HG03095 (cell line): ENCODE measurements around the gene CPO.

ENCODE experiments used
- ATAC-seq: cut with Tn5 transposase; IDR thresholded peaks from one replicate; pipeline ENCODE4 v1.9.1; 2021; ENCODE audit warnings: moderate library complexity; ENCODE audit not compliant: unreplicated experiment

Gene CPO

GRCh38 chr2:206971805-206972204 lies 32.5 kb downstream of the CPO start:
- no peak for ATAC-seq

- ATAC-seq, result no peak
Measured at GRCh38 chr2:206974551-206974950, 35.2 kb downstream of the CPO start.

- ATAC-seq, result no peak
Measured at GRCh38 chr2:206978746-206979145, 39.4 kb downstream of the CPO start.

GRCh38 chr2:206979365-206979764 lies 40.0 kb downstream of the CPO start:
- ATAC-seq, result no peak

GRCh38 chr2:206979922-206980321 lies 40.6 kb downstream of the CPO start:
- ATAC-seq, result no peak

GRCh38 chr2:206980413-206980812 lies 41.1 kb downstream of the CPO start:
- no peak for ATAC-seq

- ATAC-seq, result no peak
Measured at GRCh38 chr2:206981086-206981674, 41.9 kb downstream of the CPO start.

- no peak for ATAC-seq
Measured at GRCh38 chr2:206981739-206982340, 42.5 kb downstream of the CPO start.

GRCh38 chr2:206982360-206982955 lies 43.1 kb downstream of the CPO start:
- no peak for ATAC-seq

- ATAC-seq, result no peak
Measured at GRCh38 chr2:206983161-206983859, 44.0 kb downstream of the CPO start.

GRCh38 chr2:206984206-206984605 lies 44.9 kb downstream of the CPO start:
- ATAC-seq, result no peak

- ATAC-seq, result no peak
Measured at GRCh38 chr2:206986943-206987342, 47.6 kb downstream of the CPO start.

- no peak for ATAC-seq
Measured at GRCh38 chr2:206987810-206988209, 48.5 kb downstream of the CPO start.

- no peak for ATAC-seq
Measured at GRCh38 chr2:206988884-206989283, 49.6 kb downstream of the CPO start.

GRCh38 chr2:206989311-206989710 lies 50.0 kb downstream of the CPO start:
- peak; percentile 77 for ATAC-seq

GRCh38 chr2:206990360-206990759 lies 51.0 kb downstream of the CPO start:
- no peak for ATAC-seq

GRCh38 chr2:206991070-206991469 lies 51.8 kb downstream of the CPO start:
- ATAC-seq, result no peak

GRCh38 chr2:206993396-206993911 lies 54.1 kb downstream of the CPO start:
- ATAC-seq, result no peak

- ATAC-seq, result no peak
Measured at GRCh38 chr2:206993964-206994363, 54.6 kb downstream of the CPO start.

GRCh38 chr2:206996556-206997065 lies 57.3 kb downstream of the CPO start:
- ATAC-seq, result no peak

- ATAC-seq, result no peak
Measured at GRCh38 chr2:207008105-207008990, 69.0 kb downstream of the CPO start.
